Left lung (tissue), 10 donors: ENCODE results near the gene ARHGAP26. TPM values are rescaled to one million over a fixed set of nuclear protein-coding genes. Genes with fewer than 3 reads are reported as not detected.
"Not testable (repeated sequence)": the region's sequence is repeated elsewhere in the genome, so short reads cannot be mapped to it uniquely, and the experiment has no call there.

ENCODE experiments used
- ATAC-seq: fragments of 200-7000 bp; cut with Tn5 transposase; one replicate; pipeline ENCODE4 v1.9.1; 2020; ENCODE audit warnings: moderate library complexity
- DNase-seq, 4 donors: peaks; one replicate each; pipeline ENCODE4 v3.0.0-alpha.2; 2013 to 2020
- H3K27ac ChIP-seq, 2 donors: fragments of 200-600 bp; sonication (generic) in 1 of 2; one replicate each; pipeline versions ENCODE4 v1.5.0 to v1.8.0; 2020 to 2021
- H3K27me3 ChIP-seq, 2 donors: fragments of 200-600 bp; sonication (generic) in 1 of 2; one replicate each; pipeline versions ENCODE4 v1.5.0 to v1.8.0; 2020 to 2021
- H3K36me3 ChIP-seq, 2 donors: fragments of 200-600 bp; sonication (generic) in 1 of 2; one replicate each; pipeline versions ENCODE4 v1.5.0 to v1.8.0; 2020 to 2021
- H3K4me1 ChIP-seq, 2 donors: fragments of 200-600 bp; one replicate each; pipeline ENCODE4 v1.8.0; 2021
- H3K4me3 ChIP-seq, 2 donors: fragments of 200-600 bp; sonication (generic) in 1 of 2; one replicate each; pipeline versions ENCODE4 v1.5.0 to v1.8.0; 2020 to 2021; ENCODE audit warnings: mild to moderate bottlenecking in 1 of 2
- H3K9me3 ChIP-seq, 2 donors: fragments of 200-600 bp; sonication (generic) in 1 of 2; one replicate each; pipeline versions ENCODE4 v1.5.0 to v1.8.0; 2020 to 2021
- intact Hi-C, 2 donors: fragments of 100-400 bp; cut with DNase I; formaldehyde crosslinking; loops; one replicate each; pipeline versions ENCODE4 v1.11.2 to v1.14.2; 2022
- polyA plus RNA-seq, 6 donors: library from polyadenylated mRNA; unstranded; fragments of 120-200 nt; gene quantifications; one replicate each; pipeline ENCODE4 v1.2.1, GENCODE V29; 2013; ENCODE audit not compliant: insufficient read length in 6 of 6
- total RNA-seq, 2 donors: library from RNA; stranded (reverse); fragmentation: NEBNext Ultra II Directional; extraction: Animal tissue kit (Norgen Biotek cat#: 25700); gene quantifications; one replicate each; pipeline ENCODE4 v1.2.1, GENCODE V29; 2021
- TF ChIP-seq, protein P1 (sequence below), 2 donors: fragments of 200-600 bp; sonication (generic) in 1 of 2; IDR thresholded peaks; one replicate each; pipeline versions ENCODE4 v1.5.0 to v1.8.0; 2021; ENCODE audit warnings: antibody characterized with exemption in 2 of 2
- donor health status: DM: no; HTN: yes; CAD: no.
- donor health status: DM: no; HTN: no; CAD: no.

Gene ARHGAP26
- total and polyA plus RNA-seq, 8 donors: 13.9 to 61.9 (median 14.9) TPM

DNA sequence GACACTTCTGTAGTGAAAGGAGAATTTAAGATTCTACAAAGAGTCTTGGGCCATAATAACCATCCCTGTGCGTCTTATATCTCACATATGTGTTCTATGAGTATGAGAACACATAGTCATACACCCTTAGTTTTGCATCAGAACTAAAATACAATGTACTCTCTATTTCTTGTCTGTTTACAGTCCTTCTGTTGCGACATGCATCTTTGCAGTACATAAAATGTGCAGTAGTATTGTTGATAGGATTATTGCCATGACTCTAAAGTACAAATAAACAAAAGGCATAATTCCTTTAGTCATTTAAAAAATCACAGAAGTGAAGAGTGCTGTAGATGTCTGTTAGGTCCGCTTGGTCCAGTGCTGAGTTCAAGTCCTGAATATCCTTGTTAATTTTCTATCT, 431.4 kb downstream of the ARHGAP26 start:
- Histone ChIP-seq H3K27ac (no peak overlapping the region), H3K36me3 (no peaks in the 10 kb centered on the region), H3K4me1 (no peaks in the 10 kb centered on the region), H3K9me3 (peaks cover 0 to 3% of the 10 kb centered on the region in 2 donors), H3K4me3 (no peak overlapping the region), H3K27me3 (no peaks in the 10 kb centered on the region)
- intact Hi-C loops: no loop called here
- peak in 1 of 4 donors; percentile 54 for DNase-seq
- ATAC-seq: no peak
- TF ChIP-seq, protein P1, sequence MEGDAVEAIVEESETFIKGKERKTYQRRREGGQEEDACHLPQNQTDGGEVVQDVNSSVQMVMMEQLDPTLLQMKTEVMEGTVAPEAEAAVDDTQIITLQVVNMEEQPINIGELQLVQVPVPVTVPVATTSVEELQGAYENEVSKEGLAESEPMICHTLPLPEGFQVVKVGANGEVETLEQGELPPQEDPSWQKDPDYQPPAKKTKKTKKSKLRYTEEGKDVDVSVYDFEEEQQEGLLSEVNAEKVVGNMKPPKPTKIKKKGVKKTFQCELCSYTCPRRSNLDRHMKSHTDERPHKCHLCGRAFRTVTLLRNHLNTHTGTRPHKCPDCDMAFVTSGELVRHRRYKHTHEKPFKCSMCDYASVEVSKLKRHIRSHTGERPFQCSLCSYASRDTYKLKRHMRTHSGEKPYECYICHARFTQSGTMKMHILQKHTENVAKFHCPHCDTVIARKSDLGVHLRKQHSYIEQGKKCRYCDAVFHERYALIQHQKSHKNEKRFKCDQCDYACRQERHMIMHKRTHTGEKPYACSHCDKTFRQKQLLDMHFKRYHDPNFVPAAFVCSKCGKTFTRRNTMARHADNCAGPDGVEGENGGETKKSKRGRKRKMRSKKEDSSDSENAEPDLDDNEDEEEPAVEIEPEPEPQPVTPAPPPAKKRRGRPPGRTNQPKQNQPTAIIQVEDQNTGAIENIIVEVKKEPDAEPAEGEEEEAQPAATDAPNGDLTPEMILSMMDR (IDR thresholded peaks at IDR 0.05): no peak

DNA sequence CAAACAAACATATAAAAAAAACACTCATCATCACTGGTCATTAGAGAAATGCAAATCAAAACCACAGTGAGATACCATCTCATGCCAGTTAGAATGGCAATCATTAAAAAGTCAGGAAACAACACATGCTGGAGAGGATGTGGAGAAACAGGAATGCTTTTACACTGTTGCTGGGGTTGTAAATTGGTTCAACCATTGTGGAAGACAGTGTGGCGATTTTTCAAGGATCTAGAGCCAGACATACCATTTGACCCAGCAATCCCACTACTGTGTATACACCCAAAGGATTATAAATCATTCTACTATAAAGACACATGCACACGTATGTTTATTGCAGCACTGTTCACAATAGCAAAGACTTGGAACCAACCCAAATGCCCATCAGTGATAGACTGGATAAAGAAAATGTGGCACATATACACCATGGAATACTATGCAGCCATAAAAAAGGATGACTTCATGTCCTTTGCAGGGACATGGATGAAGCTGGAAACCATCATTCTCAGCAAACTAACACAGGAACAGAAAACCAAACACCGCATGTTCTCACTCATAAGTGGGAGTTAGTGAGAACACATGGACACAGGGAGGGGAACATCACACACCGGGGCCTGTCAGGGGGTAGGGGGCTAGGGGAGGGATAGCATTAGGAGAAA, 433.3 kb downstream of the ARHGAP26 start:
- H3K27me3 ChIP-seq, H3K36me3 ChIP-seq, ATAC-seq, H3K4me3 ChIP-seq, H3K9me3 ChIP-seq, H3K27ac ChIP-seq, DNase-seq, intact Hi-C loops, H3K4me1 ChIP-seq: not testable (repeated sequence)

DNA sequence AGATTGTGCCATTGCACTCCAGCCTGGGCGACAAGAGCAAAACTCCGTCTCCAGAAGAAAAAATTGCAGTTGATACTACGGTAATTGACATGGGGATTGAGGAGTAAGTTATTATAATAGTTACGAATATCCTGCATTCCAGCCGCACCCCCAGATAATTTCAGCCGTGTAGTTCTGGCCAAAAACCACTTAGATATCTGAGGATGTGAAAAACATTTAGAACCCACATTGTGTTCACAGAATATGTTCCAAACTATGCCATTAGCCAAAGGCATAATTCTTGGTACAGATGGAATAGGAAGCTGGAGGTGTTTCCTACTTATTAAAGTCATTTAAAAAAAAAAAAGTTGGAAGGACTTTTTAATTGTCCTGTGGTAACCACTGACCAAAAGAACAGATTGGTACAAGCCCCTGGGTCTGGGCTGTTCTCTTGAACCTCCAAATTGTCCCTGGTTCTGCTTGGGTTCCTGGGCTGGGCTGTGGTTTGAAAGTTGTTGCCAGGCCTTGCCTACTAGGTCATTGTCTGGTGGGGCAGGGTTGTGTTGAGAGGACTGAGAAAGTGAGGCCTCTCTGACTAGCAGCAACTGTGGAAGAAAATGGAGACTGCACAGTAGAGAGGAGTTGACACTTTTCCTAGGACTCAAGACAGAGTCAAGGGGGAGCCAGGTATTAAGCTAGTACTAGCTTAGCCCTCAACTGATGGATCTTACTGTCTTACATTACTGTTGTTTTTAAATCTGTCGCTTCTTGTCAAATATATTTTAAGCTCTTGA, 434.5 kb downstream of the ARHGAP26 start:
- ATAC-seq: no peak
- no peak overlapping the region for H3K4me3 ChIP-seq
- intact Hi-C loops: no loop called here
- H3K4me1 ChIP-seq: peaks cover 0 to 3% of the 10 kb centered on the region in 2 donors
- no peak for DNase-seq
- no peak overlapping the region for H3K27ac ChIP-seq
- TF ChIP-seq, protein P1 (IDR thresholded peaks at IDR 0.05): no peak
- no peaks in the 10 kb centered on the region for H3K36me3 ChIP-seq
- no peaks in the 10 kb centered on the region for H3K9me3 ChIP-seq
- no peaks in the 10 kb centered on the region for H3K27me3 ChIP-seq

DNA sequence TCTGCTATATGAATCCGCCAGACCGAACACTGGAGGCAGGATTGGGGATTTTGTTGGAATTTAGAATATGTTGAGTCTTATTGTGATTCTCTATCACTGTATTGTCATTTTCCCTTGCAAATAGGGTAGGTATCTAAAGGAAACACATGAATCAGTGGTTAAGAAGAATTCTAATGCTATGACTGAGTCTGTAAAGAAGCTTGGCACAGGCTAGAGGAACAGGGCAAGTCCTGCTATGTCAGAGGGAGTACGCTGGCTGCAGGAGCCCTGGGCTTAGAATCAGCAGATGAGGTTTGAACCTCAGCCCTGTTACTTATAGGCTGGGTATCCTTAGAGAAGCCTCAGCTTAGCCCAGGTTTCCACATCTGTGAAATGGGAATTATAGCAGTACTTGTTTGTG, 435.2 kb downstream of the ARHGAP26 start:
- H3K27ac ChIP-seq: no peak overlapping the region
- DNase-seq: no peak
- no peak overlapping the region for H3K4me3 ChIP-seq
- TF ChIP-seq, protein P1 (IDR thresholded peaks at IDR 0.05): no peak
- H3K9me3 ChIP-seq: no peaks in the 10 kb centered on the region
- H3K36me3 ChIP-seq: no peaks in the 10 kb centered on the region
- peaks cover 0 to 3% of the 10 kb centered on the region in 2 donors for H3K4me1 ChIP-seq
- no peaks in the 10 kb centered on the region for H3K27me3 ChIP-seq
- peak; percentile 53 for ATAC-seq
- intact Hi-C loops: no loop called here

DNA sequence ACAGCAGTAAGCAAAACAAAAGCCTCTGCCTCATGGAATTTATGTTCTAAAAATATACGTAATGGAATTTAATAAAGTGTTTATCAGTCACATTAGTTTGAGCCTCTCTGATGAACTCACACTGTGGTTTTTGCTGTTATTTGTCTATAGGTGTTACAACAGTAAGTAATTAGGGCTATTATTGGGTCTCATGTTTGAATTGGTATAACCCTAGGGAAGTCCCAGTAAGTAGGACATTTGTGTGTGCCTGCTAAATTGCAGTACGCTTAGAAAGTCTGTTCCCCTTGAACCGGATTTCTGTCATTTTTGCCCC, 435.7 kb downstream of the ARHGAP26 start:
- H3K4me3 ChIP-seq: no peak overlapping the region
- H3K4me1 ChIP-seq: peaks cover 0 to 3% of the 10 kb centered on the region in 2 donors
- intact Hi-C loops: no loop called here
- TF ChIP-seq, protein P1 (IDR thresholded peaks at IDR 0.05): no peak
- no peaks in the 10 kb centered on the region for H3K9me3 ChIP-seq
- ATAC-seq (no peak), DNase-seq (no peak)
- no peaks in the 10 kb centered on the region for H3K36me3 ChIP-seq
- H3K27me3 ChIP-seq: no peaks in the 10 kb centered on the region
- H3K27ac ChIP-seq: no peak overlapping the region
